Measurements from ENCODE around the gene ZBTB7C.

The ZBTB7C gene

DNA sequence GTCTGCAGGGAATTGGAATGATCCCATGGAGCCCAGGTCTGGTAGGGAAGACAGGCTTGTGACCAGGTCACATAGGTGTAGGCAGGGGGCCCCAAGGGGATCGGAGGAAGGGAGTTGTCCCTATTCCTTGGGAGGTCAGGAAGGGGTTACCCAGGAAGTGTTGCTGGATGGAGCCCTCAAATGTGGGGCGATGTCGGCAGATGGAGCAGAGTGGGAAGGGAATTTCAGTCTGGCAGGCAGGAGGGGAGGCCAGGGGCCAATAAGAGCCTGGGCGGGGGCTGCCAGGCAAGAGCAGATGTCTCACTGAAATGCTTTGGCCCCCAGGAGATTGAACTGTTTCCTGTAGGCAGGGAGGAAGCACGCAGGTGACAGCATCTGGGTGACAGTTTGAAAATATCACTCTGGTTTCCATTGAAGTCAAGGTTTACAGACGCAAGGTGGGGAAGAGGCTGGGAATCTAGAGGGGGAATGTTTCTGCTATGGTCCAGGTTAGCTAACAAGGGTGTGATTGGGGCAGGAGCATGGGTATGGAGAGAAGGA, 397.2 kb downstream of the ZBTB7C start:
- H3K27ac ChIP-seq (ENCODE audit: low read depth, low read length): no peak overlapping the region
- no peaks in the 10 kb centered on the region for H3K9me3 ChIP-seq (ENCODE audit: insufficient read depth, low read length)
- no peaks in the 10 kb centered on the region for H3F3A ChIP-seq (ENCODE audit: insufficient read depth)
- H4K20me1 ChIP-seq (ENCODE audit: low read depth, low read length): no peaks in the 10 kb centered on the region
- no peaks in the 10 kb centered on the region for H3K9me2 ChIP-seq (replicated peaks; ENCODE audit: insufficient read depth, low read length)
- H3K79me2 ChIP-seq (ENCODE audit: insufficient read depth, low read length): no peaks in the 10 kb centered on the region
- no peak for TF ChIP-seq EZH2phosphoT487 (conservative IDR thresholded peaks at IDR 0.05; ENCODE audit: low read length)
- TF ChIP-seq, protein P1, sequence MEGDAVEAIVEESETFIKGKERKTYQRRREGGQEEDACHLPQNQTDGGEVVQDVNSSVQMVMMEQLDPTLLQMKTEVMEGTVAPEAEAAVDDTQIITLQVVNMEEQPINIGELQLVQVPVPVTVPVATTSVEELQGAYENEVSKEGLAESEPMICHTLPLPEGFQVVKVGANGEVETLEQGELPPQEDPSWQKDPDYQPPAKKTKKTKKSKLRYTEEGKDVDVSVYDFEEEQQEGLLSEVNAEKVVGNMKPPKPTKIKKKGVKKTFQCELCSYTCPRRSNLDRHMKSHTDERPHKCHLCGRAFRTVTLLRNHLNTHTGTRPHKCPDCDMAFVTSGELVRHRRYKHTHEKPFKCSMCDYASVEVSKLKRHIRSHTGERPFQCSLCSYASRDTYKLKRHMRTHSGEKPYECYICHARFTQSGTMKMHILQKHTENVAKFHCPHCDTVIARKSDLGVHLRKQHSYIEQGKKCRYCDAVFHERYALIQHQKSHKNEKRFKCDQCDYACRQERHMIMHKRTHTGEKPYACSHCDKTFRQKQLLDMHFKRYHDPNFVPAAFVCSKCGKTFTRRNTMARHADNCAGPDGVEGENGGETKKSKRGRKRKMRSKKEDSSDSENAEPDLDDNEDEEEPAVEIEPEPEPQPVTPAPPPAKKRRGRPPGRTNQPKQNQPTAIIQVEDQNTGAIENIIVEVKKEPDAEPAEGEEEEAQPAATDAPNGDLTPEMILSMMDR (IDR thresholded peaks at IDR 0.05; ENCODE audit: insufficient read depth, low read length, poor library complexity, severe bottlenecking): no peak
- no peak overlapping the region for H3K4me2 ChIP-seq (ENCODE audit: low read depth, low read length, poor library complexity, severe bottlenecking)
- no peak overlapping the region for H3K4me3 ChIP-seq (ENCODE audit: insufficient read depth, low read length, poor library complexity, severe bottlenecking)
- H2AFZ ChIP-seq (ENCODE audit: low read depth, low read length, severe bottlenecking): no peak overlapping the region
- H3K36me3 ChIP-seq (ENCODE audit: low read length): no peaks in the 10 kb centered on the region
- no peak overlapping the region for H3K9ac ChIP-seq (ENCODE audit: low read length)
- no peaks in the 10 kb centered on the region; the same call in 1 of the 2 replicates for H3K27me3 ChIP-seq (ENCODE audit: low read length)

DNA sequence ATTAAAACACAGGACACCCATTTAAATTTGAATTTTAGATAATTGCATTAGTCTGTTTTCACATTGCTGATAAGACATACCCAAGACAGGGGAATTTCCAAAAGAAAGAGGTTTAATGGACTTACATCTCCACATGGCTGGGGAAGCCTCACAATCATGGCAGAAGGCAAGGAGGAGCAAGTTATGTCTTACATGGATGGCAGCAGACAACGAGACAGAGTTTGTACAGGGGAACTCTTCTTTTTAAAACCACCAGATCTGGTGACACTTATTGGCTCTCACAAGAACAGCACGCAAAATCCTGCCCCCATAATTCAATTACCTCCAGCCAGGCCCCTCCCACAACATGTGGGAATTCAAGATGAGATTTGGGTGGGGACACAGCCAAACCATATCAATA, 398.9 kb downstream of the ZBTB7C start:
- no peak for TF ChIP-seq EZH2phosphoT487 (conservative IDR thresholded peaks at IDR 0.05; ENCODE audit: low read length)
- TF ChIP-seq, protein P1 (IDR thresholded peaks at IDR 0.05; ENCODE audit: insufficient read depth, low read length, poor library complexity, severe bottlenecking): no peak
- H3F3A ChIP-seq (ENCODE audit: insufficient read depth): no peaks in the 10 kb centered on the region

DNA sequence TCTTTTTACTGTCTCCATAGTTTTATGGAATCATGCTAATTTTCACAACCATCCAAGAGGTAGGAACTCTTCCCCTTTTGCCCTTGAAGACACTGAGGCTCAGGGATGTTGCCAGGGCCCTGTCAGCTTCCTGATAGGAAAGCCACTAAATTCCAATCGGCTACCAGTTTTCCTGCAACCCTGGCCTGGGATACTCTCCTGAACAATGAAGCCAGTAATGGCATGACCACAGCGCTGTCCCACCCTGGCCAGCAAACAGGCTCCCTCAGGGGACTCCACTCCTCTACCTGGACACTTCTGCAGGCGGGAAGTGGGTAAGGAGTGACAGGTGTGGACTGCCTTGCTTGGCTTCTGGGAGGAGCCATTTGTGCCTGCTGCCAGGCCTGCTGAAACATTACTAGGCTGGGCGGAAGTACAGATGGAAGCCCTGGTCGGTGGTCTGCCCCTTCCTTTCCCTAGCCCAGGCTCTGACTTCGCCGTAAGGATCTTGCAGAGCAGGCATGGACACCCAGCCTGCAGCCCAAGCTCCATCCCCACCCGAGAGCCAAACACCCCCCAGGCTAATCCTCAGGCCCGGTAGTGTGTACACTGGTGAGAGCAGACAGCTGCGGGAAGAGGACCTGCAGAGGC, 400.0 kb downstream of the ZBTB7C start:
- H2AFZ ChIP-seq (ENCODE audit: low read depth, low read length, severe bottlenecking): no peak overlapping the region
- TF ChIP-seq, protein P1 (IDR thresholded peaks at IDR 0.05; ENCODE audit: insufficient read depth, low read length, poor library complexity, severe bottlenecking): no peak
- no peak overlapping the region for H3K4me2 ChIP-seq (ENCODE audit: low read depth, low read length, poor library complexity, severe bottlenecking)
- no peaks in the 10 kb centered on the region for H3K9me3 ChIP-seq (ENCODE audit: insufficient read depth, low read length)
- H3K27ac ChIP-seq (ENCODE audit: low read depth, low read length): no peak overlapping the region
- H3K79me2 ChIP-seq (ENCODE audit: insufficient read depth, low read length): no peaks in the 10 kb centered on the region
- H3K27me3 ChIP-seq (ENCODE audit: low read length): no peaks in the 10 kb centered on the region; the same call in 1 of the 2 replicates
- no peaks in the 10 kb centered on the region for H3K36me3 ChIP-seq (ENCODE audit: low read length)
- no peaks in the 10 kb centered on the region for H4K20me1 ChIP-seq (ENCODE audit: low read depth, low read length)
- no peaks in the 10 kb centered on the region for H3K9me2 ChIP-seq (replicated peaks; ENCODE audit: insufficient read depth, low read length)
- H3F3A ChIP-seq (ENCODE audit: insufficient read depth): no peaks in the 10 kb centered on the region
- H3K9ac ChIP-seq (ENCODE audit: low read length): no peak overlapping the region
- H3K4me3 ChIP-seq (ENCODE audit: insufficient read depth, low read length, poor library complexity, severe bottlenecking): no peak overlapping the region

More for the DNA sequence above, 398.9 kb downstream of the ZBTB7C start:
- no peaks in the 10 kb centered on the region for H3K9me2 ChIP-seq (replicated peaks; ENCODE audit: insufficient read depth, low read length)
- no peak overlapping the region for H2AFZ ChIP-seq (ENCODE audit: low read depth, low read length, severe bottlenecking)
- H3K36me3 ChIP-seq (ENCODE audit: low read length): no peaks in the 10 kb centered on the region
- no peak overlapping the region for H3K4me3 ChIP-seq (ENCODE audit: insufficient read depth, low read length, poor library complexity, severe bottlenecking)
- no peaks in the 10 kb centered on the region for H3K9me3 ChIP-seq (ENCODE audit: insufficient read depth, low read length)
- no peak overlapping the region for H3K4me2 ChIP-seq (ENCODE audit: low read depth, low read length, poor library complexity, severe bottlenecking)
- no peak overlapping the region for H3K9ac ChIP-seq (ENCODE audit: low read length)
- H3K27ac ChIP-seq (ENCODE audit: low read depth, low read length): no peak overlapping the region
- no peaks in the 10 kb centered on the region for H4K20me1 ChIP-seq (ENCODE audit: low read depth, low read length)
- H3K79me2 ChIP-seq (ENCODE audit: insufficient read depth, low read length): no peaks in the 10 kb centered on the region
- H3K27me3 ChIP-seq (ENCODE audit: low read length): no peaks in the 10 kb centered on the region; the same call in 1 of the 2 replicates

All from SU-DHL-6 (cell line).